HG02973 (cell line): ENCODE data around the gene ROBO2.

ENCODE experiments used
- ATAC-seq: cut with Tn5 transposase; IDR thresholded peaks from one replicate; pipeline ENCODE4 v1.9.1; 2021; ENCODE audit warnings: moderate library complexity; ENCODE audit not compliant: unreplicated experiment

The ROBO2 gene

DNA sequence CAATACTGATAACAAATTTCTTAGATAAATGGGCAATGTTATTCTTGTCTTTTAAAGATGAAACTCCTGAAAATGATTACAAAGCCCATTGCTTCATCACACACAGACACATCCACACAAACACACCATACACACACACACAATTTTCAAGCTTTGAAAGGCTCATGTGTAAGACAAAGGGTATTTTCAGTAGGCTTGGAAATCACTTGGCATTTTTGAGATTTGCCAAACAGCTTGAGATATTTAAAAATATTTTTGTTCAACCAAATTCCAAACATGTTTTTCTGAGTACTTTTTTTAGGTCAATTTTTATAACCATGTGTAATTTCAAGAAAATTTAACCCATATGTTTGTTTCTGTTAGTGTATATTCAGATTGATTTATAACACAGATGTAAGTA lies 283.7 kb downstream of the ROBO2 start:
- ATAC-seq = no peak

DNA sequence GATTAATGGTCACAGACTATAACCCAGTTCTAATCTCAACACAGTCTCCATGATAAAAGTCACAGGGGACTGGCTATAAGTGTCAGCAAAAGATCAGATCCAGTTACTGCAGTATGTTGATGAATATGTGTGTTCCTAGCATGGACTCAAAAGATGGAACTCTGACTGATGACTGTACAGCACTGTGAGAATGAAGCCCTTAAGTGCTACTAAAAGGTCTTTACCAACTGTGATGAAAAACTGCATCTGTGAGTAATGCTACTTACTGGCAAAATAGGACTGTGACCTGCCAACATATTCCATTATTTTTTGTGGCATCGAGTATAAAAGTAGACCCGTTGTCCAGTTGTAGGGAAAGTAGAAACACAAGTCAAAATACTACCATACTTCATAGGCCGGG lies 284.2 kb downstream of the ROBO2 start:
- ATAC-seq = no peak

DNA sequence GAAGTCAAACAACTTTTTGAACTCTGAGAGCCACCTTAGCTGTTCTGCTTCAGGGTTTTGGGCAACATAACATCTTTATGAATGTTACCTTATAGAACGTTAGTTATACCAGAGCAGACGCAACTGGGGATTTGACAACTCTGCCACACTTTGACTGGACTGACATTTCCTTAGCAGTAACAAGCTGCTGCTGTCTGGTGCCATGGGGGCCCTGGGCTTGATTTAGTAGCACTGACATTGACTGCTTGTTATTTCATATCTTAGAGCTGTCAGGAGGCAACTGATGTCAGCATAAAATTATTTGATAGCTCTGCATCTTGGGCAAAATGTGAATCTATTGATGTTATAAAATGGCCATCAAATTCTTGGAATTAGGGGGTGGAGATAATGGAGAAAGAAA lies 285.4 kb downstream of the ROBO2 start:
- no peak for ATAC-seq

DNA sequence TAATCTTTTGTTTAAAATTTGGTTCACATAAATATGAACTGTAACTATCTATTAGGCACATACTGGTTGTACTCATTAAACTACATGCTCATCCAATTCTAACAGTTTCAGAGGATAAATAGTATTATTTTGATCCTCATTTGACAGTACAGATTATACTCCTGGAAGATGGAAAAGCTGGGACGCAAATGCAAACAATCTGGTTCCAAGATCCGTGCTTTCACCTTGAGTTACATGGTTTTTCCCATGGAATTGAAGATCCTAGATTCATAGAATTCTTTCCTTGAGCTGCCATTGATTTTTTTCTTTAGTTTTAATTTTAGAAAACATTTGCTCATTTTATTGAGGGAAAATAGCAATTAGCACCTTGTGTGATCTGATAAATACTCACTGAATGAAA lies 285.8 kb downstream of the ROBO2 start:
- ATAC-seq = no peak

DNA sequence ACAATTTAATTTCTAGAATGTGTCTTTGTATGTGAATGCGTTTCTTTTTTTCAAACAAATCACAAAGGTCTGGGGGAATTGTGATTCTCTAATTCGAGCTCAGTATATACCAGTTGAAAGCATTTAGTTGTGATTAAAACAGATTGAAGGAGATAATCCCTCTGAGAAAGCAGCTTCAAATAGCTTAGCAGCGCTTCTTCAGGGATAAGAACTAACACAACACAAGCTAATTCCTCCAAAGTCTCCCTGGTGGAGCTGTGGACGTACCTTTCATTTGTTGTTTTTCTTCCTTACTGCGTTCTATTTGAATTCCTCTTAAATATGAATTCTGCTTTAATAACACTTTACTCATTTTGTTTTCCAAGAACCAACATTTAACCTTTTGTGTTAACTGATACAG lies 286.7 kb downstream of the ROBO2 start:
- no peak for ATAC-seq

DNA sequence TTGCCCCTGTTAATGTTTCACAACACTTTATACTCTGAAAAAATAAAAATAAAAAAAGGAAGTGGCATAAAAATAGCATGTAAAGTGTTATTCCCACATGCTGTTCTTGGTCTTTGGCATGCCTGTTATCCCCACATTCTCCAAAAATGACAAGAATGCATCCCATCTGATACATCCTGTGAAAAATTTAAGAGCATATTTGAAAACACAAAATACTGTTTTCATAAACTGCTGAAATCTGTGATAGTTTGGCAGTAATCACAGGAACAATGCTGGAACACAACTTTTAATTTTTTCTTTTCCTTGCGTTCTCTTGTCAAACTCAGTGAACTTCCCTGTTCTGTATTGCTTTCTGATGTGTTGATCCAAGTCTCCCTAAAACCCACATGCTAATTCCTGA lies 288.8 kb downstream of the ROBO2 start:
- ATAC-seq = no peak

- no peak for ATAC-seq
Measured at GRCh38 chr3:77329116-77329515, 289.2 kb downstream of the ROBO2 start.

GRCh38 chr3:77338195-77338594 lies 298.3 kb downstream of the ROBO2 start:
- no peak for ATAC-seq

DNA sequence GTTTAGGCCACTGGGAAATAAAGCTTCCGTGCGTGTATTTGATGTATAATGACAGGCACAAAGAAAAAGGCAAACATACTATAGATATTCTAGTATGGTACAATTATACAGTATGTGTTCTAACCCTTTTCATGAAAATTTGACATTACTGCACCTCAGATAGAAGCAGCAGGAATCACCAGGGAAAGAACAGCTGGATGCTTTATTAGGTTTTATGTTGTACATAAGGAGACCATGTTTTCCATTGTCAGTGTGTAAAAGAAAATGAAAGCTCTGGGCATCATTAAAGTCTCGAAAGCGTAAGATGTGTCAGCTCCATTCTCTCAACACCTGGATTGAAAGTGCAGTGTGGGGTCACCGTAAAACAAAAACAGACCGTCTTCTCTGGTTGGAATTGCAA lies 302.1 kb downstream of the ROBO2 start:
- no peak for ATAC-seq

DNA sequence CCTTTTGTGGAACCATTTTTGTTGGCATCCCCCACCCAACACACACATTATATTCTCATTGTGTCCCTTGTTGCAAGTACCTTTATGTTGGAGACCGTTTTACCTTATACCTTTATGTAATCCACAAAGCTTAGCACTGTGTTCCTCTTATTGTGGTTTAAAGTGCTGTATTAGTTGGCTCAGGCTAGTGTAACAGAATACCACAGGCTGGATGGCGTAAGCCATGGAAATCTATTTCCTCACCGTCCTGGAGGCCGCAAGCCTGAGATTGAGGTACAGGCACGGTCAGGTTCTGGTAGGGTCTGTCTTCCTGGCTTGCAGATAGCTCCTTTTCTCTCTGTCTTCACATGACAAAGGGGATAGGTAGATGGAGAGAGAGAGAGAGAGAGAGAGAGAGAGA lies 302.8 kb downstream of the ROBO2 start:
- no peak for ATAC-seq

GRCh38 chr3:77345009-77345408 lies 305.1 kb downstream of the ROBO2 start:
- ATAC-seq = no peak

- no peak for ATAC-seq
Measured at GRCh38 chr3:77348244-77348855, 308.5 kb downstream of the ROBO2 start.

GRCh38 chr3:77354958-77355357 lies 315.1 kb downstream of the ROBO2 start:
- no peak for ATAC-seq

DNA sequence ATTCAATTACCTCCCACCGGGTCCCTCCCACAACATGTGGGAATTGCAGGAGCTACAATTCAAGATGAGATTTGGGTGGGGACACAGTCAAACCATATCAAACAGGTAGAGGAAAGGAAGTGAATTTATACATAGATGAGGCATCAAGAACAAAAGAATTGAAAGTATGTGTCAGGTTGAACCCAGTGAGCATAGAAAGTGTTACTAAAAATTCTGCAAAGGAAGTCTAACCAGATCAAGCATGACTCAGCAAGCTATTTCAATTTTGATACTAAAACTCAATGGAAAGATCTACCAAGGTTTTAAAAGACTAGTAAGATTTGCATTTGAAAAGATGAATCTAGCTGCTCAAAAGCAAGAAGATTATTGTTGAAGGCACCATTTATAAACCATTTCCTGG lies 323.0 kb downstream of the ROBO2 start:
- no peak for ATAC-seq

DNA sequence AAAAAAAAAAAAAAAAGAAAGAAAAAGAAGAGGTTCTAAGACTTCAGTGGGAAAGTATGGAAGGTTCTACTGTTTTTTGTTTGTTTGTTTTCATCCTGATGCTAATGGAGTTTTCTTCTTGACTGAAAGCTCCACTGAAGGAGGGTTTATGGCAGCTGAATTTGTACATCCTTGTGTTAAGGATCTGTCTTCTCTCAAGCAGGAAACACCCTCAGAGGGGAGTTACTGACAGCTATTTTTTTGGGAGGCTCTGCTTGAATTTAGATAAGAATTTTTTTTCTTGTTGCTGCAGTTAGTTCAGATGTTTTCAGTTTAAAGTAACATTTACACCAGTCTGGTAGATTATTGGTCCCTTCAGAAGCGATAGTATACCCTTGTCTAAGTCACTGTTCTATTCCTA lies 325.3 kb downstream of the ROBO2 start:
- ATAC-seq = no peak

GRCh38 chr3:77370413-77370812 lies 330.5 kb downstream of the ROBO2 start:
- no peak for ATAC-seq

DNA sequence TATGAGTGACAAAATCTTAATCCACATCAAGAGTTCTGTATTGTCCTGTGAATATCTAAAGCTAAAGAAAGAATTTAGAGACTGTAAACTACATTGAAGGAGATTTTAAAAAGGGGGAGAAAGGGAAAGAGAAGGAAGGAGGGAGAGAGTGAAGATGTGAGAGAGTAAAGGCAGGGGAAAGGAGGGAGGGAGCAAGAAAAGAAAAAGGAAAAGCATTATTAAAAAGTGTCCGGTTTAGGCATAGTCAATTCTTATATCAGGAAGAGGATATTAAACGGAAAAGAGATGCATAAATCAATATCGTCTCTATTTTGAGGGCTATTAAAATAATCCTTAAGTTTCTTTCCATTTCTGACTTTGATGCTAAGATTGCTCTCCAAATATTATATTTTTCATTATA lies 332.1 kb downstream of the ROBO2 start:
- ATAC-seq = no peak

DNA sequence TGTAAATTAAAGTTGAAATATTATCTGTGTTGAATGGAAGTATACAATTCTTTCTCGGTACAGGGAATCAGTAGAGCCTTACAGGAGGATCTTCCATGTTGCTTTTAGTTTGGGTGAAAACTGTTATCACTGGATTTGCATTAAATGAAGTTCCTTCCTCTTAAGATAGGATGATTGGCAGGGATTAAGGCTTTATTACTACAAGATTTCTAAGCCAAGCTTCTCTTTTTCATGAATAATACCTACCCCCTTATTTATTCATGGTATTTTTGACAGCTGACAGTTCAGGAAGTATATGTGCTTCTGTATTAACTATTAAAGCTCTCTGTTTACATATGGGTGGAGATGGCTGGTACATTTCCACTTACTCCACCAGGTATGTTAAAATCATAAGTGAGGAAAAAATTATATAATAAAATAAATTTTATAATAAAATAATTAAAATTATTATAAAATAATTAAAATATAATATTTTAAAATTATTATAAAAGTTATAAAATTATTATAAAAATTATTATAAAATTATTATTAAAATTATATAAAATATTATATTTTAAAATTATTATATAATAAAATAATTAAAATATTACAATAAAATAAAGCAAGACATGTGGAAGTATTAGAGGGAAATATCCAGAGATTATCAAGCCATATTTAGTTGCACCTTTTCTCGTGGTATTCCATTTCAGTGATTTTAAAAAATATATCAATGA lies 332.9 kb downstream of the ROBO2 start:
- no peak for ATAC-seq

DNA sequence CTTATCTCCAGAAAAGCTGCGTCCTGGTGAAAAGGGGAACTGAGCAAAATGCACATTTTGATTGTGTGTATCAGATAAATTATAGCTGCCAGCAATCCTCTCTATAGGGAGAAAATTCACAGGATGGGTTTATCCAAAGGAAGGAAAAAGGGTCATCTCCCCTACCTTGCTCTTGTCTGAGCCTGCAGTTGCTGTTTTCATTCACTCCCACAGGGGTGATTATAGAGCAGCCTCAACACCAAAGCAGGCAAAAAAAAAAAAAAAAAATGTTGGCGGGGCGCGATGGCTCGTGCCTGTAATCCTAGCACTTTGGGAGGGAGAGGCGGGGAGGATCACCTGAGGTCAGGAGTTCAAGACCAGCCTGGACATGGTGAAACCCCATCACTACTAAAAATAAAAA lies 333.7 kb downstream of the ROBO2 start:
- ATAC-seq = no peak

- ATAC-seq = no peak
Measured at GRCh38 chr3:77376511-77376910, 336.6 kb downstream of the ROBO2 start.

DNA sequence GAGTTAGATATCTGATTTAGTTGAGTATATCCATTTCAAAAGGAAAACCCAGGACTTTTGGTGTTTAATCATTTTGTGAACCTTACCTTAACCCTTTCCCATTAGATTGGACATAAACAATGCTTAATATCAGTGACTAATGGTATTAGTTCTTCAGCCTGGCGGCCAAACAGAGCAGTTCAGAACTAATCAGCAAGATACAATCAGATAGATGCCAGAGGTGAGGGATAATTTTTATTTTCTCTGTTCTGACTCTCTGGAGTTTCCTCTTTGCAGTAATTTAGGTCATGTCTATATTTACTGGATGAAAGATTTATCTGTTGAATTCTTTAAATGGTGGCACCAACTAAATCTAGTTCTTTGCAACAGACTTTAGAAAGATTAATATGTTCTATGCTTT lies 337.8 kb downstream of the ROBO2 start:
- ATAC-seq = no peak

DNA sequence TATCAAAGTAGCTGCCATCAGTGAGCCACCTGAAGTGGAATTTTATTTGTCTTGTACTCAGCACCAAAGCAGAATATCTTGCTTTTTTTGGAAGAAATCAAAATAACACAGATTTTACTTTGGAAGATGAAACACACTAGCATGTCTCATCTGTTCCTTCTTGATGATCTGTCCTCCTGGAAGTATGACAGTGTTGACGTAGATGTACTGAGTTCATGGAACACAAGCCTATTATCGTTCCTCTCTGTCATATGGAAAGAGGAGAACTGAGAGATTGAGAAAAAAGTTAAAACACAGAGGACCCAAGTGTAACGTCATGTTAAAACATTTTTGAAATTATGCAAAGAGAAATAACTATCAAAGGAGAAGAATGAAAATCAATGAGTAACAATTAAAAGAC lies 340.2 kb downstream of the ROBO2 start:
- ATAC-seq = no peak

GRCh38 chr3:77381431-77381830 lies 341.5 kb downstream of the ROBO2 start:
- no peak for ATAC-seq
